Parathyroid adenoma (tissue), 2 donors: ENCODE measurements around the gene PPT1.

Experiments
- H2AFZ ChIP-seq: fragments of 300-600 bp; sonication (generic); one replicate; pipeline ENCODE4 v1.7.0; 2017; ENCODE audit warnings: antibody characterized with exemption, mild to moderate bottlenecking
- H3K27ac ChIP-seq: fragments of 300-600 bp; sonication (generic); one replicate; pipeline ENCODE4 v1.7.0; 2017
- H3K27me3 ChIP-seq: fragments of 300-600 bp; sonication (generic); one replicate; pipeline ENCODE4 v1.7.0; 2017; ENCODE audit warnings: low read length; ENCODE audit not compliant: control insufficient read depth, insufficient read depth
- H3K36me3 ChIP-seq: fragments of 300-600 bp; sonication (generic); one replicate; pipeline ENCODE4 v1.7.0; 2017; ENCODE audit warnings: low read length; ENCODE audit not compliant: control insufficient read depth, insufficient read depth
- H3K4me1 ChIP-seq: fragments of 300-600 bp; sonication (generic); one replicate; pipeline ENCODE4 v1.7.0; 2017; ENCODE audit warnings: control low read depth
- H3K4me2 ChIP-seq: fragments of 300-600 bp; sonication (generic); one replicate; pipeline ENCODE4 v1.7.0; 2017; ENCODE audit warnings: low read length
- H3K4me3 ChIP-seq: fragments of 300-600 bp; sonication (generic); one replicate; pipeline ENCODE4 v1.7.0; 2017; ENCODE audit warnings: low read depth, low read length
- H3K79me2 ChIP-seq: fragments of 300-600 bp; sonication (generic); one replicate; pipeline ENCODE4 v1.7.0; 2017; ENCODE audit warnings: control low read depth
- H3K9ac ChIP-seq: fragments of 300-600 bp; sonication (generic); one replicate; pipeline ENCODE4 v1.7.0; 2017; ENCODE audit warnings: mild to moderate bottlenecking
- H3K9me3 ChIP-seq: fragments of 300-600 bp; sonication (generic); one replicate; pipeline ENCODE4 v1.7.0; 2017; ENCODE audit warnings: low read length; ENCODE audit not compliant: control insufficient read depth
- TF ChIP-seq, protein P1 (sequence below): fragments of 300-600 bp; sonication (generic); IDR thresholded peaks from one replicate; pipeline ENCODE4 v1.7.0; 2017; ENCODE audit warnings: antibody characterized with exemption, mild to moderate bottlenecking
- donor health status: primary hyperparathyroidism.

The PPT1 gene

DNA sequence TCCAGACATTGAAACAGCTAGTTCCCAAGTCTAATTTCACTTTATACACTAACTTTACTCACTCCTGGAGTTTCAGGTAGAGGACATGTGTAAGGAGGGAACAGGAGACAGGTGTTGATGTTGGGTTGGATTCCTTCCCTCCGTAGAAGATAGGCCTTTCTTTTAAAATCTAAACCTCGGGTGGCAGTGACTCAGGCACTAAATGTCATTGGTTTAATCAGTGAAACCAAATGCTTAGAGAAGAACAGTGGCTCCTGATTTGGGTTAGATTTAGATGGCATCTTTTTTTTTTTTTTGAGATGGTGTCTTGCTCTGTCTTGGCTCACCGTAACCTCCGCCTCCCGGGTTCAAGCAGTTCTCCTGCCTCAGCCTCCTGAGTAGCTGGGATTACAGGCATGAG, 49.3 kb downstream of the PPT1 start:
- TF ChIP-seq, protein P1, sequence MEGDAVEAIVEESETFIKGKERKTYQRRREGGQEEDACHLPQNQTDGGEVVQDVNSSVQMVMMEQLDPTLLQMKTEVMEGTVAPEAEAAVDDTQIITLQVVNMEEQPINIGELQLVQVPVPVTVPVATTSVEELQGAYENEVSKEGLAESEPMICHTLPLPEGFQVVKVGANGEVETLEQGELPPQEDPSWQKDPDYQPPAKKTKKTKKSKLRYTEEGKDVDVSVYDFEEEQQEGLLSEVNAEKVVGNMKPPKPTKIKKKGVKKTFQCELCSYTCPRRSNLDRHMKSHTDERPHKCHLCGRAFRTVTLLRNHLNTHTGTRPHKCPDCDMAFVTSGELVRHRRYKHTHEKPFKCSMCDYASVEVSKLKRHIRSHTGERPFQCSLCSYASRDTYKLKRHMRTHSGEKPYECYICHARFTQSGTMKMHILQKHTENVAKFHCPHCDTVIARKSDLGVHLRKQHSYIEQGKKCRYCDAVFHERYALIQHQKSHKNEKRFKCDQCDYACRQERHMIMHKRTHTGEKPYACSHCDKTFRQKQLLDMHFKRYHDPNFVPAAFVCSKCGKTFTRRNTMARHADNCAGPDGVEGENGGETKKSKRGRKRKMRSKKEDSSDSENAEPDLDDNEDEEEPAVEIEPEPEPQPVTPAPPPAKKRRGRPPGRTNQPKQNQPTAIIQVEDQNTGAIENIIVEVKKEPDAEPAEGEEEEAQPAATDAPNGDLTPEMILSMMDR, result no peak
- no peaks in the 10 kb centered on the region for H3K4me1 ChIP-seq
- no peak overlapping the region for H3K4me2 ChIP-seq
- H2AFZ ChIP-seq, result no peak overlapping the region
- no peak overlapping the region for H3K4me3 ChIP-seq
- peaks cover 11% of the 10 kb centered on the region for H3K79me2 ChIP-seq
- no peaks in the 10 kb centered on the region for H3K36me3 ChIP-seq
- H3K9me3 ChIP-seq, result no peaks in the 10 kb centered on the region
- no peaks in the 10 kb centered on the region for H3K27me3 ChIP-seq
- no peak overlapping the region for H3K9ac ChIP-seq
- H3K27ac ChIP-seq, result no peak overlapping the region

DNA sequence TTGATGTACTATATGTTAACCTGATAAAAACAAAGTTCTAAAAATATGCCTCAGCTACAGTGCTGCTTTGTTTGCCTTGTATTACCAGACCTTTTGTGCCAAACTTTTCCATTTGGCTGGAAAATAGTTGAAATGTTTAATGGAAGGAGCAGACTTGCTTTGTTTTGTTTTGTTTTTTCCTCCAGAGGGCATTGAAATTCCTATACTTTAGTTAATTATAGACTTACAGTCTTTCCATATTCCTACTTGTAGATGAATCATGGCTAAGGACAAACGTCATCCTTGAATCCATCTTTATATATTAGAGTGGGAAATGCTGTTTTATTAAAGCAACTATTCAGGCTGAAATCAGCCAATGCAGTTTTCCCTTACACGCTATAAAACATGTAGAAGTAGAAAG, 49.8 kb downstream of the PPT1 start:
- H2AFZ ChIP-seq, result no peak overlapping the region
- no peak overlapping the region for H3K4me2 ChIP-seq
- H3K27me3 ChIP-seq, result no peaks in the 10 kb centered on the region
- H3K4me1 ChIP-seq, result no peaks in the 10 kb centered on the region
- H3K27ac ChIP-seq, result no peak overlapping the region
- TF ChIP-seq, protein P1, result no peak
- no peaks in the 10 kb centered on the region for H3K9me3 ChIP-seq
- no peak overlapping the region for H3K4me3 ChIP-seq
- H3K9ac ChIP-seq, result no peak overlapping the region
- H3K79me2 ChIP-seq, result peaks cover 13% of the 10 kb centered on the region
- no peaks in the 10 kb centered on the region for H3K36me3 ChIP-seq

DNA sequence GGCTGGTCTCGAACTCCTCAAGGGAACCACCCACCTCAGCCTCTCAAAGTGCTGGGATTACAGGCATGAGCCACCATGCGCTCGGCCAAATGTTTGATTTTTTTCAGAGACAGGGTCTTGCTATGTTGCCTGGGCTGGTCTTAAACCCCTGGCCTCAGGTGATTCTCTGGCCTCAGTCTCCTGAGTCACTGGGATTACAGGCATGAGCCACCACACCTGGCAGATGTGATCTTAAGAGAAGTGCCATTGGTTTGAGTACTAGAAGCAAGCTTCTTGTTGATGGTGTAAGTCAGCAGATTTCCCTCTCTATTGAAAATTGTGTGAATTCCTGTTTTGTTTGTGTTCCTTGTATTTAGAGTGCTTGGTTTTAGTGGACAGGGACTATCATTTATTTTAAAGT, 51.3 kb downstream of the PPT1 start:
- H3K79me2 ChIP-seq, result peaks cover 19% of the 10 kb centered on the region

DNA sequence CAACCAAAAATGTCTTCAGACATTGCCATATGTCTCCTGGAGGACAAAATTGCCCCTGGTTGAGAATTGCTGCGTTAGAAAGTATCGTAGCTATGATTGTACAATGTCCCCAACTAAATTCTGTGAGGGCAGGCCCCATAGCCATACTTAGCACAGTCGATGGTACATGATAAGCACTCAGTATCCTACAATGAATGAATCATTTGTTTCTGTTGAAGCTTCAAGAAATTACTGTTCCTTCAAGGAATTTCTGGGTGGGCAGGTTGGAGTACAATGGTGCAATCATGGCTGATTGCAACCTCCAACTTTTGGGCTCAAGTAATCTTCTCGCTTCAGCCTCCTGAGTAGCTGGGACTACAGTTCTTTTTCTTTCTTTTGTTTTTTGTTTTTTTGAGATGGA, 51.9 kb downstream of the PPT1 start:
- Histone ChIP-seq H3K9ac (no peak overlapping the region), H3K4me3 (no peak overlapping the region), H3K36me3 (no peaks in the 10 kb centered on the region), H3K27ac (no peak overlapping the region), H3K27me3 (no peaks in the 10 kb centered on the region), H3K4me1 (no peaks in the 10 kb centered on the region), H2AFZ (no peak overlapping the region), H3K4me2 (no peak overlapping the region), H3K9me3 (no peaks in the 10 kb centered on the region), H3K79me2 (peaks cover 20% of the 10 kb centered on the region)
- TF ChIP-seq, protein P1, result no peak

More for the DNA sequence above, 51.3 kb downstream of the PPT1 start:
- Histone ChIP-seq H3K9ac (no peak overlapping the region), H3K9me3 (no peaks in the 10 kb centered on the region), H3K27me3 (no peaks in the 10 kb centered on the region), H3K36me3 (no peaks in the 10 kb centered on the region), H3K4me3 (no peak overlapping the region), H2AFZ (no peak overlapping the region), H3K27ac (no peak overlapping the region), H3K4me2 (no peak overlapping the region), H3K4me1 (no peaks in the 10 kb centered on the region)
- TF ChIP-seq, protein P1, result no peak

DNA sequence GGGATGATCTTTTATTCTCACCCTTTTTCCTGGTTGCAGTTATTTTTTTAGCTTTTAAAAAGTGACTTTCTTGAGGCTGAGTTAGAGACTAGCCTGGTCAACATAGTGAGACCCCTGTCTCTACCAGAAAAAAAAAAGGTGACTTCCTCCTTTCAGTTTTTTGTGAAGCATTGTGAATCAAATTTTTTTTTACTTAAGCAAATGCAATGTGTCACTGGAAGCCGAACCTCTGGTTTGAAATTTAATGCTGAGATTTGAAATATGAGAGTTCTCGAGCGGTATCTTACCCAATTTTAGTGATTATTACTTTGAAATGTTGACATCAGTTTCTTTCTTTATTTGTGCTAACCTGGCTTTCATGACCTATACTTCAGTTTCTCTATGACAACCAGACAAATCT, 52.9 kb downstream of the PPT1 start:
- Histone ChIP-seq H3K4me1 (peaks cover 4% of the 10 kb centered on the region), H3K9me3 (no peaks in the 10 kb centered on the region), H3K9ac (no peak overlapping the region), H3K27me3 (no peaks in the 10 kb centered on the region), H3K4me3 (no peak overlapping the region), H2AFZ (no peak overlapping the region), H3K36me3 (no peaks in the 10 kb centered on the region), H3K4me2 (no peak overlapping the region), H3K79me2 (peaks cover 20% of the 10 kb centered on the region), H3K27ac (no peak overlapping the region)
- TF ChIP-seq, protein P1, result no peak
